HUES64 (cell line): ENCODE data around the gene JMJD4.
"Not testable (repeated sequence)": the region's sequence is repeated elsewhere in the genome, so short reads cannot be mapped to it uniquely, and the experiment has no call there.

Experiments used
- H3K27ac ChIP-seq: 2 replicates; pipeline ENCODE4 v1.7.0; 2013; ENCODE audit warnings: low read depth, low read length, inconsistent platforms
- H3K27me3 ChIP-seq: 2 replicates; pipeline ENCODE4 v1.6.1; 2013; ENCODE audit warnings: mild to moderate bottlenecking, low read length; ENCODE audit not compliant: insufficient read depth
- H3K36me3 ChIP-seq: 2 replicates; pipeline ENCODE4 v1.6.1; 2013; ENCODE audit warnings: mild to moderate bottlenecking, low read length; ENCODE audit not compliant: insufficient read depth
- H3K4me1 ChIP-seq: 2 replicates; pipeline ENCODE4 v1.6.1; 2013; ENCODE audit warnings: mild to moderate bottlenecking, low read length, moderate library complexity; ENCODE audit not compliant: insufficient read depth
- H3K4me3 ChIP-seq: 2 replicates; pipeline ENCODE4 v1.5.1; 2013; ENCODE audit warnings: mild to moderate bottlenecking, low read length, moderate library complexity
- H3K9ac ChIP-seq: 2 replicates; pipeline ENCODE4 v1.6.1; 2013; ENCODE audit warnings: mild to moderate bottlenecking, low read depth, low read length
- H3K9me3 ChIP-seq: 2 replicates; pipeline ENCODE4 v1.6.1; 2013; ENCODE audit warnings: low read depth, low read length; ENCODE audit not compliant: insufficient read depth
- WGBS: fragments of 150-250, 120-280 bp; methylation state at CpG from one replicate; pipeline ENCODE4 v1.1.7; 2013; ENCODE audit warnings: missing lambda C conversion rate; 5-methylcytosine and 5-hydroxymethylcytosine counted together

The JMJD4 gene

GRCh38 chr1:227729144-227729880, 5.8 kb downstream of the JMJD4 start:
- Histone ChIP-seq H3K4me1 (peaks cover 10% of the 10 kb centered on the region; the same call in 1 of the 2 replicates), H3K27me3 (0 out of 2 replicates have a peak, but pooled peaks cover 3% of the 10 kb centered on the region), H3K36me3 (peaks cover 29% of the 10 kb centered on the region), H3K27ac (no peak overlapping the region), H3K9ac (peak overlapping the region; percentile 77; the same call in 1 of the 2 replicates), H3K9me3 (no peaks in the 10 kb centered on the region), H3K4me3 (peak overlapping the region; percentile 86)
- 62% methylated on average over 5 of the region's 5 CpGs for WGBS

GRCh38 chr1:227728892-227729143, 6.3 kb downstream of the JMJD4 start:
- peaks cover 29% of the 10 kb centered on the region for H3K36me3 ChIP-seq
- 17% methylated on average over 11 of the region's 11 CpGs for WGBS
- no peak overlapping the region for H3K27ac ChIP-seq
- peak overlapping the region; percentile 77 for H3K9ac ChIP-seq
- 0 out of 2 replicates have a peak, but pooled peaks cover 3% of the 10 kb centered on the region for H3K27me3 ChIP-seq
- H3K4me1 ChIP-seq, result peaks cover 10% of the 10 kb centered on the region; the same call in 1 of the 2 replicates
- H3K9me3 ChIP-seq, result 0 out of 2 replicates have a peak, but pooled peaks cover 3% of the 10 kb centered on the region
- peak overlapping the region; percentile 86 for H3K4me3 ChIP-seq

DNA sequence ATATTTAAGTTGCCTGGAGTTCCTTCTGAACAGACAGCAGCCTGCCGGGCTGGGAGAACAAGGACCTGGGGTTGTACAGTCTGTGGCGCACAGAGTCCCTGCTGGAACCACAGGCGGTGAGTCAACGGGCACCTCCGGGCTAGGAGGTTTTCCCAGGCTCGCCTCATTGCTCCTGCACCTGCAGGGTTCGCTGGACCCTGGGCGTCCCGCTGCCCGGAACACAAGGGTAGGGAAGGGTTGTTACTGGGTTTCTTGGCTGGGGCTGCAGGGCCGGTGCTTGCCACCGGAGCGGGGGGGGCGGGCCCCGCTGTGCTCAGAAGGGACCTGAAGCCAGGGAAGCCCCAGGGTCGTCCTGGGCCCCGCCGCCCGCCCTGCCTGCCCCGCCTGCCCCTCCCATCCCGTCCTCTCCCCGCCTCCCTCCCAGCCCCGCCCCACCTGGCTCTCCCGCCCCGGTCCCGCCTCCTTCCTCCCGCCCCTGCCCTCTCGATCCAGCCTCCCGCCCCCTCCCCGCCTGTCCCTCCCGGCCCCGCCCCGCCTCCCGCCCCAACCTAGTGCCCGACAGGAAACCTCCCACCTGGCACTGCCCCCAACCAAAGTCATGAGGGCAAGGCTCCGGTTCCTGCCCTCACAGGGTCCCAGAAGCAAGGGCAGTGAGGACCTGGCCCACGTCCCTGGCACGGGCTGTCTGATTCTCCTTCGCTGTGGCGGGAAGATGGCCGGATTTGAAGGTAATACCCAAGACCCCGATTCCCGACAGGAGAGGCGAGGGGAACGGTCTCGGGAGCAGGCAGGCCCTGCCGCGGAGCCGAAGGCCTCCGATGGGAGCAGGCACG, 6.8 kb downstream of the JMJD4 start:
- Histone ChIP-seq H3K36me3 (peaks cover 25% of the 10 kb centered on the region), H3K9ac (peak overlapping the region; percentile 77), H3K27me3 (0 out of 2 replicates have a peak, but pooled peaks cover 3% of the 10 kb centered on the region), H3K4me1 (peaks cover 10% of the 10 kb centered on the region; the same call in 1 of the 2 replicates), H3K4me3 (peak overlapping the region; percentile 86), H3K9me3 (peaks cover 8% of the 10 kb centered on the region), H3K27ac (peak overlapping the region; percentile 58; the same call in 1 of the 2 replicates)
- WGBS, result 3% methylated on average over 34 of the region's 51 CpGs

GRCh38 chr1:227726924-227727599, 8.0 kb downstream of the JMJD4 start:
- Histone ChIP-seq H3K36me3 (peaks cover 13% of the 10 kb centered on the region), H3K4me3 (no peak overlapping the region), H3K27ac (no peak overlapping the region), H3K9me3 (peaks cover 17% of the 10 kb centered on the region), H3K27me3 (0 out of 2 replicates have a peak, but pooled peaks cover 3% of the 10 kb centered on the region), H3K9ac (no peak overlapping the region), H3K4me1 (peaks cover 10% of the 10 kb centered on the region; the same call in 1 of the 2 replicates)
- WGBS, result 93% methylated on average over 6 of the region's 6 CpGs

- peaks cover 10% of the 10 kb centered on the region; the same call in 1 of the 2 replicates for H3K4me1 ChIP-seq
- no peak overlapping the region for H3K9ac ChIP-seq
- H3K36me3 ChIP-seq, result peaks cover 5% of the 10 kb centered on the region; the same call in 1 of the 2 replicates
- peaks cover 25% of the 10 kb centered on the region for H3K9me3 ChIP-seq
- H3K27me3 ChIP-seq, result 0 out of 2 replicates have a peak, but pooled peaks cover 3% of the 10 kb centered on the region
- 95% methylated on average over 3 of the region's 3 CpGs for WGBS
- no peak overlapping the region for H3K4me3 ChIP-seq
- no peak overlapping the region for H3K27ac ChIP-seq
Measured at GRCh38 chr1:227726318-227726717, 8.8 kb downstream of the JMJD4 start.

- 86% methylated on average over 1 of the region's 2 CpGs for WGBS
- H3K4me3 ChIP-seq, result no peak overlapping the region
- no peak overlapping the region for H3K9ac ChIP-seq
- H3K27me3 ChIP-seq, result 0 out of 2 replicates have a peak, but pooled peaks cover 3% of the 10 kb centered on the region
- peaks cover 8% of the 10 kb centered on the region; the same call in 1 of the 2 replicates for H3K4me1 ChIP-seq
- peaks cover 34% of the 10 kb centered on the region for H3K9me3 ChIP-seq
- H3K27ac ChIP-seq, result no peak overlapping the region
- no peaks in the 10 kb centered on the region for H3K36me3 ChIP-seq
Measured at GRCh38 chr1:227725046-227725445, 10.1 kb downstream of the JMJD4 start.

DNA sequence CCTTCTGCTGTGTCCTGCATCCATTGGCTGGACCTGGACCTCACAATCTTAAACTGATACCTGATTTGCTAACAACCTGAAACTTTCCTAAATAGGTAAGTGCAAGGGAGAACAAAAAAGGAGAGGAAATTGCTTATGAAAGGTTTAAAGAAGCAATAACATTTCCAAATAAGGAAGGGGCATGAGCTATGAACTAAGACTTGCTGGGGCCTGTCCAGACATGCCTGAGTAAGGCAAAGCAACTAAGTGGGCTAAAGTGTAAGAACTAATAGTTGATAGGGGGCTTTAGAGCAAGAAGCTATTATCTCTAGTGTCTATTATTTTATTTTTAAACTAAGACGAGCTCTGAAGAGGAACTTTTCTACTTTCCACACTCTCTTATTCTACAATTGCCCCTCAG, 11.6 kb downstream of the JMJD4 start:
- 100% methylated on average over 1 of the region's 1 CpG for WGBS
- Histone ChIP-seq H3K4me1 (no peaks in the 10 kb centered on the region), H3K27me3 (0 out of 2 replicates have a peak, but pooled peaks cover 3% of the 10 kb centered on the region), H3K36me3 (no peaks in the 10 kb centered on the region), H3K9me3 (peaks cover 47% of the 10 kb centered on the region), H3K27ac (no peak overlapping the region), H3K4me3 (no peak overlapping the region), H3K9ac (no peak overlapping the region)

GRCh38 chr1:227718932-227719331, 16.2 kb downstream of the JMJD4 start:
- Histone ChIP-seq H3K9me3 (peaks cover 58% of the 10 kb centered on the region), H3K4me1 (no peaks in the 10 kb centered on the region), H3K9ac (no peak overlapping the region), H3K27ac (no peak overlapping the region), H3K4me3 (no peak overlapping the region), H3K36me3 (no peaks in the 10 kb centered on the region), H3K27me3 (no peaks in the 10 kb centered on the region)
- WGBS, result 82% methylated on average over 2 of the region's 2 CpGs

DNA sequence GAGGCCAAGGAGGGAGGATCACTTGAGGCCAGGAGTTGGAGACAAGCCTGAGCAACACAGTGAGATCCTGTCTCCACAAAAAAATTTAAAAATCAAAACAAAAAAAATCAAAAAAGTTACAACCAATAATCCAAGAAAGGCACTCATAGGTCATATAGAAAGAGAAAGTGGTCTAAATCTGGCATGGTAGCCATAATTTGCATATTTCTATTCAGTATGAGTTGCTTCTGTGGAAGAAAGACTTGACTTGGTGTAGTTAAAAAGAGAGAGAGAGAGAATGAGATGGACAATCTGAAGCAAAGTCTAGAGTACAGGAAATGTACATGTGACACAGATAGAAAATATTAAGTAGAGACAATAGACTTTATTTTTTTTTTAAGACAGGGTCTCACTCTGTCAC, 22.5 kb downstream of the JMJD4 start:
- Histone ChIP-seq H3K4me3 (no peak overlapping the region), H3K4me1 (no peaks in the 10 kb centered on the region), H3K9ac (no peak overlapping the region), H3K9me3 (peaks cover 44% of the 10 kb centered on the region), H3K27ac (no peak overlapping the region), H3K27me3 (no peaks in the 10 kb centered on the region), H3K36me3 (no peaks in the 10 kb centered on the region)

DNA sequence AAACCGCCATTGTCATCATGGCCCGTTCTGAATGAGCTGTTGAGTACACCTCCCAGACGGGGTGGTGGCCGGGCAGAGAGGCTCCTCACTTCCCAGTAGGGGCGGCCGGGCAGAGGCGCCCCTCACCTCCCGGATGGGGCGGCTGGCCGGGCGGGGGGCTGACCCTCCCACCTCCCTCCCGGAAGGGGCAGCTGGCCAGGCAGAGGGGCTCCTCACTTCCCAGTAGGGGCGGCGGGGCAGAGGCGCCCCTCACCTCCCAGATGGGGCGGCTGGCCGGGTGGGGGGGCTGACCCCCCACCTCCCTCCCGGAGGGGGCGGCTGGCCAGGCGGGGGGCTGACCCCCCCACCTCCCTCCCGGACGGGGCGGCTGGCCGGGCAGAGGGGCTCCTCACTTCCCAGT, 24.6 kb downstream of the JMJD4 start:
- WGBS, result 96% methylated on average over 17 of the region's 24 CpGs

GRCh38 chr1:227709451-227709850, 25.7 kb downstream of the JMJD4 start:
- Histone ChIP-seq H3K27me3 (no peaks in the 10 kb centered on the region), H3K36me3 (no peaks in the 10 kb centered on the region), H3K27ac (no peak overlapping the region), H3K9me3 (peaks cover 46% of the 10 kb centered on the region), H3K9ac (no peak overlapping the region), H3K4me3 (no peak overlapping the region), H3K4me1 (no peaks in the 10 kb centered on the region)
- WGBS, result 72% methylated on average over 1 of the region's 1 CpG

More for the DNA sequence above, 24.6 kb downstream of the JMJD4 start:
- not testable (repeated sequence) for H3K27ac ChIP-seq, H3K4me1 ChIP-seq, H3K9ac ChIP-seq, H3K36me3 ChIP-seq, H3K27me3 ChIP-seq, H3K4me3 ChIP-seq
- peaks cover 55% of the 10 kb centered on the region for H3K9me3 ChIP-seq
